Activated T-cell treated with anti-CD3 and anti-CD28 coated beads for 1 hour (primary cell): Measurements from ENCODE around the gene AKAP5.

Experiments
- DNase-seq: peaks from one replicate; pipeline ENCODE4 v3.0.0-alpha.2; 2020; ENCODE audit warnings: low read depth

The AKAP5 gene

DNA sequence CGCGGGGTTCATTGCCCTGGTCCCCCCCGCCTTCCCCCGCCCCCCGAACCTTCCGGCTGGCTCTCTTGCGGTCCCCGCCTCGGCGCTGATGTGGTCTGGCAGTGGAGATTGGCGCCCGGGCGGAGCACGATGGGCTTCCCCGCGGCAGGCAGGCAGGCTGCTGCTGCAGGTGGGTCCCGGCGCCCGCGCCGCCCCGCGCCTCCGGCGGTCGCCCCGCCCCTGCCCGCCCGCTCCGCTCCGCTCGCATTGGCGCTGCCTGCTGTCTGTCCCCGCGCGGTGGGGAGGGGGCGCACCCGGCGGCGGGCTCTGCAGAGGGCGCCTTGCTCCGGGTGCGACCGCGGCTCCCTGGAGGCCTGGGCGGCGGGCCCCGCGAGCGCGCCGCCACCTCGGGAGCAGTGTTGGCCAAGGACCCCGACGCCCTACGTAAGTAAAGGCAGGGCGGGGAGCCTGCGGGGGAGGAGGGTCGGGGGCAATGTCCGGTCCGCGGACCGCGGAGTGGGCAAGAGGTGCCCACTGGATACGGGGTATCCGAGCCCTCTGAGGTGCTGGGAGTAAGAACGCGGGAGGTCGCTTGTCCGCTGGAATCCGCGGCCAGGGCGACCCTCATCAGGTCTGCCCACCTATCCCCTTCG is at the start of gene AKAP5:
Gene AKAP5, plus strand, starts transcription at position 309 of the 632 bp plus-strand sequence. CDS start 2,896 bp downstream, outside the sequence.
- peak; percentile 41 for DNase-seq

DNA sequence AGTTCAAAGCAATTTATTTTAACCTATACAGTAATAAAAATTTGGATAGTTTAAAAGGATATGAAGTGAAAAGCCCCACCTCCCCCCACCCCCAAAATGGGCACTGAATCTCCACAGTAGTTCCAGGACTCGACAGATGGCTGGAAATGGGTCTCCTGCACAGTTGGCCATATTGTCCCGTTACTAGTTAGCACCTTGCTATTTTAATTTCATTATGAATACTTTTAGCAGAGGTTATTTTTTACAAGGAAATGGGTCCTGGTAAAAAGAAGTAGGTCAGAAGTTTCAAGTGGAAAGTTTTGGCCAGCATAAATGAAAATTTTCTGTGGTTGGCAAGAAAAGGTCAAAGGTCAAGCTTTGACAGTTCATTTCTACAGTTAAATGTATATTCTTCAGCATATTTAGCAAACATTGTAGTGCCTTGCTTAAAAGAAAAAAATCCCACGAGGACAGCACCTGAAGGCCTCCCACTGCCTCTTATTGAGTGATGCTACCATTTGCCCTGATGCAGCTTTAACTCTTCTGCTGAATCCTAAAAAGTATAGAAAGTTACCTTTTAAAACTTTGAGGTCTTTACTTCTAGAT is 48.9 kb upstream of the AKAP5 start:
- DNase-seq: no peak

DNA sequence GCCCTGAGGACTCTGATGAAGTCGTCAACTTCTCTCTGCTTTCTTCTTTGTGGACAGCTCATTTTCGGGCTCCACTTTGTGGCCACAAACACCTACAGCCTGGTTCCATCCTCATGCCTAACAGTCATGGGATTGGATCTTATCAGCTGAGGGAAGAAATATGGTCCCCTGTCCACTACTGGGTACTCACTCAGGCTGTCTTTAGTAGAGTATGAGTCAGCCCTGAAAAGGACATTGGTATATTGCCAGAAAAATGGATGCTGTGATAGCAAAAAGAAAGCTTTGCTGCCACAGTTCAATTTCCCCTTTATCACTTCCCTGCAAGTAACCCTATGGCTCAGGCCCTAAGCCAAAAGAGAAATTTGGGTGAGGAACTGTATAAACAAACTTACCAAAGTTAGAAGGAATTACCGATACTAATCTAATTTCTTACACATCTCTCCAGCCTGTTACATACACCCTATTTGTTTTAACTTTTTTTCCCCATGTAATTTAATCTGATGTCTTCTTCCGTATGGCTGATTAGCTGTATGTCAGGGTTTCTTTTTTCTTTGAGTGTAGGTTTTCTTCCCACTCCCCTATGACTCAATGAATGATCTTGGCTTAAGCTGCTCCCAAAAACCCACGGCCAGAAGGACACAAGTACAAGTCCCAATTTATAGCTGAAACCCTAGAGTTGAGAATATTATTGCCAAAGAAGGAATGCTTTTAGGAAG is 48.1 kb upstream of the AKAP5 start:
- DNase-seq: no peak

- no peak for DNase-seq
These were observed 47.6 kb upstream of the AKAP5 start for GRCh38 chr14:64417771-64418125.

DNA sequence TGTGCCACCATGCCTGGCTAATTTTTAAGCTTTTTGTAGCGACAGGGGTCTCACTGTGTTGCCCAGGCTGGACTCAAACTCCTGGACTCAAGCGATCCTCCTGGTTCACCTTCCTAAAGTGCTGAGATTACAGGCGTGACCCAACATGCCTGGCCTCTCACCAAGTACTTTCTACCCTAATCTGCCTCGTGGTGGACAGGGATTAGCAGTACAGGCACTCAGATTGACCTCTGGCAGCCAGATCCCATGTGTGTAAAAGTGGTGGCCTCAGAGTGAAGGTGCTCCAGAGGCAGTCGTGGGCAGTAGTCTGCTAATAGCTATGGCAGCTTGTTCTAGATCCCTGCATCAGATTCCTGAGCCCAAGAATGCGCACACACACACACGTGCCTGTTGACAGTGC is 46.3 kb upstream of the AKAP5 start:
- DNase-seq: no peak

- DNase-seq: no peak
These were observed 44.1 kb upstream of the AKAP5 start for GRCh38 chr14:64421166-64421565.

GRCh38 chr14:64422005-64422404 is 43.3 kb upstream of the AKAP5 start:
- DNase-seq: no peak

GRCh38 chr14:64422756-64423155 is 42.5 kb upstream of the AKAP5 start:
- DNase-seq: no peak

- no peak for DNase-seq
These were observed 41.3 kb upstream of the AKAP5 start for GRCh38 chr14:64423987-64424386.

- DNase-seq: no peak
These were observed 30.8 kb upstream of the AKAP5 start for GRCh38 chr14:64434528-64434927.

GRCh38 chr14:64438181-64438841 is 27.0 kb upstream of the AKAP5 start:
- no peak for DNase-seq

DNA sequence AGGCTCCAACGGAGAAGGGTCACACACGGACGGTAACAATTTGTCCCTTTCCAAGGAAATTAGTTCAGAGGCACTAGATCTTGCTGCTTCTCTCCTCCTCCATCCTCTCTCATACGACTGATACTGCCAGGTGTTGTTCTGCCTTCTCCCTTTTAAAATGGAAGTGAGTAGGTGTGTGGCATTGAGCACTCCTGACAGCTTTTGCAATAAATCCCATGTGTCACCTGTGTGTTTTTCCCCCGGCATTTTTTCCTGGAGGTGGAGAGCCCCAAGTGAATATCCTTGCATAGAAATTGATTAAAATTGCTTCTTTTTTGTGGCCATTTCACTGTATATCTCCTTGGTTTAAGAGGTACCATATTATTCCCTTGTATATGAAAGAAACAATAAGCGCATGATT is 26.2 kb upstream of the AKAP5 start:
- DNase-seq: no peak

DNA sequence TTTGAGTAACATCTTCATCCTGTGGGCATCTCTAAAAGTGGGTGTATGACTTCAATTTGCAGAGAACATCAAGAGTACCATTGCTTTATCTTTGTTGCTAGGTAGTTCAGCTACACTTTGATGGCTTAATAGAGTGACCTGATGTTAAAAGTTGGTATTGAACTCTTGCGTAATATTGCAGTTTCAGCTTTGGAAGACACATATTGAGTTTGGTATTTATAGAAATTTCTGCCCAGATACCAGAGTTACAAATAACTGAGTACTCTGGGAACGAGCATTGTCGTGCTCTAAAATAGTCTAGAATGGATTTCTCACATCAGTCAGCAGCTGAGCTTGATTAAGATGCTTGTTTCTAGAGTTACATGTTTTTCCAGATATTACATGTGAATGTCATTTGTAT is 24.8 kb upstream of the AKAP5 start:
- DNase-seq: no peak

- no peak for DNase-seq
These were observed 22.9 kb upstream of the AKAP5 start for GRCh38 chr14:64442300-64442988.

GRCh38 chr14:64444140-64444539 is 21.2 kb upstream of the AKAP5 start:
- DNase-seq: no peak

- DNase-seq: peak; percentile 14
These were observed 20.1 kb upstream of the AKAP5 start for GRCh38 chr14:64444984-64445845.

GRCh38 chr14:64447876-64448670 is 17.2 kb upstream of the AKAP5 start:
- no peak for DNase-seq

- no peak for DNase-seq
These were observed 15.0 kb upstream of the AKAP5 start for GRCh38 chr14:64450255-64450654.

GRCh38 chr14:64454671-64455070 is 10.6 kb upstream of the AKAP5 start:
- DNase-seq: no peak

DNA sequence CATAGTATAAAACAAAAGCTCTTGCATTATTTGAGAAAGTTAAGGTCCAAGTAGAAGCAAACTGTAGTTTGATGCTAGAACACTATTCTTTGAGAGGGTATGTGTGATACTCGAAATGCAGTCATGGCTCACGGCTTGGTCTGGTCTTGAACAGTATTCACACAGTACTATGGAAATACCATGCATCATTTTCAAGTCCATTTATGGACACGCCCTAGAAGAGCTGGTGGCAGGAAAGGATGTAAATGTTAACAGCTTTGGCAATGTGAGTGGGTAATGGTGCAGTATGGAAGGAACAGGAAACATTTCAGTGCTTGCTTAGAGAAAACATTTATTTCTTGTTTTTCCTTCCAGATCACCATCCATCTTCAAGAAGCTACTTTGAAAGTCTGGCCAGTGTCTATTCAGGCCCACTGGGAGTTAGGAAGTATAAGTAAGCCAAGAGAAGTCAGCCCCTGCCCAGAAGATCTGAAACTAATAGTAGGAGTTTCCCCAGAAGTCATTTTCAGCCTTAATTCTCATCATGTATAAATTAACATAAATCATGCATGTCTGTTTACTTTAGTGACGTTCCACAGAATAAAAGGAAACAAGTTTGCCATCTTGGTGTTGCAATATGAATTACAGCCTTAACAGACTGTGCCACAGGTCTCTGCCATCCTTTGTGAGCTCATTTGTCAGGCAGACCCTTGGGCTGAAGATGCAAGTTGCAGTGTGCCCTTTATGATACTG is 5.7 kb upstream of the AKAP5 start:
- DNase-seq: no peak
